Measurements from ENCODE around the gene FOXD2. TPM values are rescaled to one million over a fixed set of nuclear protein-coding genes. Genes with fewer than 3 reads are reported as not detected.

The FOXD2 gene
- total RNA-seq, 1 donor from 2014 or later = 0.13 TPM

- DNase-seq (ENCODE audit: low spot score) = no peak
Observed at GRCh38 chr1:47459253-47459788, 21.5 kb downstream of the FOXD2 start.

- no peak for DNase-seq (ENCODE audit: low spot score)
Observed at GRCh38 chr1:47460040-47460439, 22.2 kb downstream of the FOXD2 start.

DNA sequence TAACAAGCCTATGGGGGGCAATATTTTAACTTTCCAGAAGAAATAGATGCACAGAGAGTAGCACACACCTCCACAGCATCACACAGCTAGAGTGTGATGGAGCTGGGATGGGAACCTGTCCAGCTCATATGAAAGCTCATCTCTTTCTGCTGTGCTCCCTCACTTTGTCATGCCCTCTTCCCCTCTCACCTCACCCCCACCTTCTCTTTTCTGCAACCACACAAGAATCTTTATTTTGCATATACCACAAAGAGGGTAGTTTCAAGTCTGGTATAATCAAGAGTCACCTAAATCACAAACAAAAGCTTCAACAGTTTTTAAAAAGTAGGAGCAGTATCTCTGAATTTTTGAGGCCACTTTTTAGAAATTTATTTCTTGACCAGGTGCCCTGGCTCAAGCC, 22.6 kb downstream of the FOXD2 start:
- no peak for DNase-seq (ENCODE audit: low spot score)

- no peak for DNase-seq (ENCODE audit: low spot score)
Observed at GRCh38 chr1:47465605-47466004, 27.8 kb downstream of the FOXD2 start.

GRCh38 chr1:47468709-47469389, 31.0 kb downstream of the FOXD2 start:
- no peak for DNase-seq (ENCODE audit: low spot score)

DNA sequence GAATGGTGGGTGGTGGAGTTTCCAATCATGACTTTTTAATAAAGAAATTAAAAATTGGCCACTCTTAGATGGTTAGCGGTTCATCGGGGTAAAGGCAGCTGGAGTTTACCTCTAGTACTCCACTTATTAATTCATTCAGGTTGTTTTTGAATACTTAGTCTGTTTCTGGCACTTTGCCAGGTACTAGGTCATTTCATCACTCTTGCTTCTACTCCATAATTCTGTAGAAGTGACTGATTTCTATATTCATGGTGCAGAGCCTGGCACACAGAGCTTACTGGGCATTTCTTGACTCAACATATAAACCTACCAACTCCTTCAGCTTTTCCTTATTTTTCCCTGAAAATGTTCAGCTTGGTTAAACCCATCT, 31.5 kb downstream of the FOXD2 start:
- no peak for DNase-seq (ENCODE audit: low spot score)

GRCh38 chr1:47469910-47470309, 32.1 kb downstream of the FOXD2 start:
- DNase-seq (ENCODE audit: low spot score) = no peak

GRCh38 chr1:47471163-47471562, 33.3 kb downstream of the FOXD2 start:
- no peak for DNase-seq (ENCODE audit: low spot score)

DNA sequence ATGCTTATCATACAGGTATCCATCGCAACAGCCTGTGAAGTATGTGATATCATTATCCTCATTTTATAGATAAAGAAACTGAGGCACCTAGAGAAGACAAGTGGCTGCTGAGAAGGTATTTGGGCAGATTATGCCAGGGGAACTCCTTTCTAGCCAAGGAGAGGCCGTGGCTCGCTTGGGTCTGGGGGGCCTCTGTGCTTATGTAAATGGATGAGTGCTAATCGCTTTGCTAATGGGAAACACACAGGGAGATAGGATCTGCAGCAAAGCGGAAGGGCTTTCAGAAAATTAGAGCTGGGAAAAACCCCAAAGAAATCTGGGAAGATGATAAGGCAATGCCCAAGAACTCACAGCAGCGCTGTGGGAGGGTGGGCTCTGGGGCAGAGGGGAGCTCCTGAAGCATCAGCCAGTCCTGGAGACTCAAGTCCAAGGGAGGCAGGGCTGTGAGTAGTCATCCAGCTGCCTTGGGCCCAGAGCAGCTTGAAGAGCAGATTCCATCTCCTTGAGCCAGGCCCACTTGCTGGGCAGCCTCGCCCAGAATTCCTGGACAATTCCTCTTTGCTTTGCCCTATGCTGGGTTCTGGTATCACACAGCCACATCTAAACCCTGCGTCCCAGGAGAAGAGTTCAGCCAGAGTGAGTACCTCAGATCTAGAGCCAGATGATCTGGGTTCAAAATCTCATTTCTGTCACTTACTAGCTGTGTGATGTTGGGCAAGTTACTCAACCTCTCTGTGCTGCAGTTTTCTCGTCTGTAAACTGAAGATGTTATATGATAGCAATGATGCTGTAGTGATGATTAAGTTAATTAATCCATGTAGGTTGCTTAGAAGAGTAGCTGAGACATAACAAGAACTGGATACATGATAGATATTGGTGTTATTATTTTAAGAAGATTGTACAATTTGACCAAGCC, 36.7 kb downstream of the FOXD2 start:
- DNase-seq (ENCODE audit: low spot score) = no peak

DNA sequence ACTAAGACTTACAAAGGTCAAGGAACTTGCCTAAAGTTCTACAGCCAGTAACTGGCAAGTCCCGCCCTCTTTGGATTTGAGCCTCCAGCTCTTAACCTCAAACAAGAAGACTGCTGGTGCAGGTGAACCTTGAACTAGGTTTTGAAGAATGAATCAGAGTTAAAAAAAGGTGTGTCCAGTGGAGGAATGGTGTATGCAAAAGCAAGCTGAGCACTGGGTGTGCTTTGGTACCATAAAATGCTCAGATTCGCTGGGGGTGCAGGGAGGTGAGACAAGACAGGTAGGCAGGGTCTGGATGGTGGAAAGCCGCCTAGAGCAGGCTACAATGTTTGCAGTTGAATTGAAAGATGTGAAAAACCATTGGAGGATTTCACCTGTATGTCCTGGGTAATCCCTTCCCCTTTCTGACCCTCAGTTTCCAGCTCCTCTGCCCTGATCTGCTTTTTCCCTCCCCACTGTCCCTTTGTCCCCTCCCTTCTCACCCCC, 39.8 kb downstream of the FOXD2 start:
- DNase-seq (ENCODE audit: low spot score) = no peak

DNA sequence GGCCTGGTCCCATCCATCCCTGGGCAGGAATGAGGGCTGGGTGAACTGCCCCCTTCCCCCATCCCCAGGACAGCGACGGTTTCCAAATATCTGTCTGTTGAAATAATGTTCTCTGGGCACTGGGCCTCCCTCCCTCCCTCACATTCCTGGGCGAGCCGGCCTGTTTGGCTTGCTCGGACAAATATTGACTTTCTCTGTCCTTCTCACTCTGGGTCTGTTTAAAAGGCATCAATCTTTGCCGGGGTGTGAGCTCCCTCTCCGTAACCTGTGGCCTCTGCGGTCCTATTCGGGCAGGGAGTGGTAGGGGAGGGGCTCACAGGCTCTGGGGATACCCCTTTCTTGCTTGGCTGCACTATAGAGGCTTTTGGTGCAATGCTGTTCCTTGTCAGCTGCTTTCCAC, 40.2 kb downstream of the FOXD2 start:
- no peak for DNase-seq (ENCODE audit: low spot score)

DNA sequence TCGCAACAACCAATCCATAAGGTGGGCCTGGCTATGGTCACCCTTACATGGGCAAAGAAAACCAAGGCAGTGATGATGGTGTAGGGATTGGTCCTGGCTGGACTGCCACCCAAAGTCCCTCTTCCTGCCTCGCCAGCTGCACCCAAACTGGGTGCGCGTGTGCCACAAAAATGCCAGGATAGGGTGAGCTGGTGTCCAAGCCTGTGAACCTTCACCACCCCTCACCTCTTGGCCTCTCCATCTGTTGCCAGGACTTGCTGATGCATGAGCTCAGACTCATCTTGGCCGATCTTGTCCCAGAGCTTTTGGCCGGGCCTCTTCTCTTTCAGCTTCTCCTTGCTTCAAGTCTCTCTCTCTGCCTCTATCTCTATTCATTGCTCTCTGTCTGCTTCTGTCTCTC, 41.8 kb downstream of the FOXD2 start:
- no peak for DNase-seq (ENCODE audit: low spot score)

DNA sequence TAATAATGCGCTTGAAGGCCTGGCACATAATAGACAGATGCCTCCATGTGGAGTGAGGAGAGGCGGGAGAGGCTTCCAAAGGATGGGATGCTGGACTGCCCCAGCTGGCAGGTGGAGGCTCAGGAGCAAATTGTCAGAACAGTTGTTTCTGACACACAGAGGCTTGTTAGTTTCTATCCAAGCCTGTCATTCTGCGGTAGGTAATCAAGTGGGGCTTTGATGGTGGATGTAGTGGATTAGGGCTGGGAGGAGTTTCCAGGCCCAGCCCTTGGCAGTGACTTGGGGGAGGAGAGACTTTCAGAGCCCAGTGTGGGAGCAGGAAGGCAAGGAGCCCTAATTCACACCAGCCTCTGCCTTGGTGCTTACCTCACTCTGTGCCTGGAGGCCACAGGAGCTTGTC, 44.1 kb downstream of the FOXD2 start:
- DNase-seq (ENCODE audit: low spot score) = no peak

- no peak for DNase-seq (ENCODE audit: low spot score)
Observed at GRCh38 chr1:47482786-47483185, 44.9 kb downstream of the FOXD2 start.

DNA sequence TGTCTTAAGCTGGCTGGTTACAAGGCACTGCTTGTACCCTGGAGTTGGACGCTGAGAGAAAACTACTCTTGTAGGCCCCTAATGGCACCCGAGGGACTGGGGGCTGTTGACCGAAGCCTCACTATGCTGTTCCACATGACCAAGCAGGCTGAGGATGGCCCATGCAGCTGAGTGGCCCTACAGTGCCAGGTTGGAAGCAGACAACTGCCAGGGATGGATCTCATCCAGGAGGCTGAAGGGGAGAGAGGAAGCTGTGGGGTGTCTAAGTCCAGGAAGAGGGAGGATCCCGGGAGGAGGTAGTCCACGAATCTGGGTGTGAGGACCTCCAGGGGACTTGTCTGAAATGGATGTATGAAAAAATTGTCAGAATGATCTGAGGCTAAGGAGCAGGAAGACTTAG, 45.8 kb downstream of the FOXD2 start:
- DNase-seq (ENCODE audit: low spot score) = no peak

DNA sequence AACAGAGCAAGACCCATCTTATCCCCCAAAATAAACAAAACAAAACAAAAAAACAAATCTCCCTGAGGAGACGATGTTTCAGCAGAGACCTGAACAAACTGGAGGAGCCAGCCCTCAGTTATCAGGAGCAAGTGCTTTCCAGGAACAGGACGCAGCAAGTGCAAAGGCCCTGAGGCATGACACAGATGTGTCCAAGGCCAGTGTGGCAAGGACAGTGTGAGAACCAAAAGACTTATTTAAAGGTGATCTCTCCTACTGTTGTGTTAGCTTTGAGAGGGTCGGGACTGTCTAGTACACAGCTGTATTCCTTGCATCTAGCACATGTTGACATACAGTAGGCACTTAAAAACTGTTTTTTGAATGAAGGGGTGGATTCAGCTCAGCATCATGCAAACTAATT, 48.0 kb downstream of the FOXD2 start:
- DNase-seq (ENCODE audit: low spot score) = no peak

- no peak for DNase-seq (ENCODE audit: low spot score)
Observed at GRCh38 chr1:47487332-47487731, 49.5 kb downstream of the FOXD2 start.

GRCh38 chr1:47487850-47488450, 50.1 kb downstream of the FOXD2 start:
- DNase-seq (ENCODE audit: low spot score) = no peak

Data from mesenteric fat pad (tissue), 1 donor.